DMS79 (cell line): Measurements from ENCODE around the gene LTK.
"Not testable (repeated sequence)": the region's sequence is repeated elsewhere in the genome, so short reads cannot be mapped to it uniquely, and the experiment has no call there.

ENCODE experiments used
- DNase-seq: peaks from one replicate; lab custom pipeline; 2025; lab: John Stamatoyannopoulos, UW

Gene LTK

DNA sequence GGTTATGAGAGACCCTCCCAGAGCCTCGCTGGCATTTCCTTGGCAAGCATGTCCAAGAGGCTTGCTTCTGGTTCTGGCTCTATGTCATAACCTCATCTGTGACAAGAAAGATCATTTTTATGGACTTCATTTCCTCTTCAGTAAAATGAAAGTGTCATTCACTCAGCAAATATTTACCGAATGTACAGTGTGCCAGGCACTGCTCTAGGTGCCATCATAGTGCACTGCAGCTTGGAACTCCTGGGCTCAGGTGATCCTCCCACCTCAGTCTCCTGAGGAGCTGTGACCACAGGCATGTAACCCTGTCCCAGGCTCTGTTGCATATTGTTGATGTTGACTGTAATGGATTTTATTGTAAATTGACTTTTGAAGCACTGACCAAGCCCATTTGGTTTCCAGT, 38.7 kb downstream of the LTK start:
- no peak for DNase-seq

DNA sequence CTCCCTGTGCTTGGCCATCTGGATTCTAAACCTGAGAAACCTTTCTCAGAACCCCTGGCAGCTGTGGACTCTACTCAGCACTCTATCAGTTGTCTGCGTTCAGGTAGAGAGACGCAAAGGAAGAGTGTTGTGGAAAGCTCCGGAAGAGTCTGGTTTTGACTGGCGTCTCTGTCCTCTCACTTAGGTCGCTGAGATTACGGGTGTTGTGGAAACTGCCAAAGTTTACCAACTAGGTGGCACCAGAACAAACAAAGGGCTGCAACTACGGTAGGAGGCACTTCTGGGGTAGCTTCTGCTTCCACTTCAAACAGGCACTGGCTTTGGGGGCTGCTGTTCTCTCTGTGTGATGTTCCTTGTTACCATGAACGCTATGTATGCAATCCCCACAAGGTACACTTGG, 39.2 kb downstream of the LTK start:
- no peak for DNase-seq

DNA sequence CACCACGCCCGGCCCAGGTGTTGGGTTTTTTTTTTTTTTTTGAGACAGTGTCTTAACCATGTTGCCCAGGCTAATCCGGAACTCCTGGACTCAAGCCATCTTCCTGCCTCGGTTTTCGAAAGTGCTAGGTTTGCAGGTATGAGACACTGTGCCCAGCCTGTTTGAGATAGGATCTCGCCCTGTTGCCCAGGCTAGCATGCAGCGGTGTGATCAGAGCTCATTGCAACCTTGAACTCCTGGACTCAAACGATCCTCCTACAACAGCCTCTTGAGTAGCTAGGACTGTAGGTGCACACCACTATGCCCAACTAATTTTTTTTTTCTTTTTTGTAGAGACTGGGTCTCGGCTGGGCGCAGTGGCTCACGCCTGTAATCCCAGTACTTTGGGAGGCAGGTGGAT, 40.2 kb downstream of the LTK start:
- DNase-seq = no peak

DNA sequence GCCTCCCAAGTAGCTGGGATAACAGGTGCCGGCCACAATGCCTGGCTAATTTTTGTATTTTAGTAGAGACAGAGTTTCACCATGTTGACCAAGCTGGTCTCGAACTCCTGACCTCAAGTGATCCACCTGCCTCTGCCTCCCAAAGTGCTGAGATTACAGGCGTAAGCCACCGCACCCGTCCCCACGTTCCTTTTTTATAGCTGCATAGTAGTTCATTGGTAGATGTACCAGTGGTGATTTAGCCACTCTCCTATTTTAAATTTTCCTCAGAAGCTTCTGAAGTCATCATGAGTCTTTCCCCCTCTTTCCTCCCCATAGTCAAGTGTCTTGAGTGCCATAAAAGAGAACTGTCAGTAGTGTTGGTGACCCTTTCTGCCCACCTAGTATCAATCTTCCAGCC, 44.0 kb downstream of the LTK start:
- not testable (repeated sequence) for DNase-seq

DNA sequence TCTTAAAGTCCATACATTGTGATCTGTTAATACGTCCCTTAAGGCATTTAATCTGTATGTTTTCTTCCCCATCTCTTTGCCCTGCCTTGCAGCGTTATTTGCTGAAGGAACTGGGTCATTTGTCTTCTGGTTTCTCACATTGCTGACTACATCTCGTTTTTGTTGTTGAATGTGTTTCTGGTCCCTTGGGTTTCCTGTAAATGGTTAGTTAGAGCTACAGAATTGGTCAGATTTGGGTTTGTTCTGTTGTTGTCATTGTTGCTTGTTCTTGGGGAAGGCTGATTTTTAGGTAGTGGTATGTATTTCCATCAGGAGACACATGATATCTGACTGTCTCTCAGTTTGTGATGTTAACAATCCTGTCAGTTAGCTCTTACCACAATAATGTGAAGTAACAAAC, 46.9 kb downstream of the LTK start:
- DNase-seq = no peak

DNA sequence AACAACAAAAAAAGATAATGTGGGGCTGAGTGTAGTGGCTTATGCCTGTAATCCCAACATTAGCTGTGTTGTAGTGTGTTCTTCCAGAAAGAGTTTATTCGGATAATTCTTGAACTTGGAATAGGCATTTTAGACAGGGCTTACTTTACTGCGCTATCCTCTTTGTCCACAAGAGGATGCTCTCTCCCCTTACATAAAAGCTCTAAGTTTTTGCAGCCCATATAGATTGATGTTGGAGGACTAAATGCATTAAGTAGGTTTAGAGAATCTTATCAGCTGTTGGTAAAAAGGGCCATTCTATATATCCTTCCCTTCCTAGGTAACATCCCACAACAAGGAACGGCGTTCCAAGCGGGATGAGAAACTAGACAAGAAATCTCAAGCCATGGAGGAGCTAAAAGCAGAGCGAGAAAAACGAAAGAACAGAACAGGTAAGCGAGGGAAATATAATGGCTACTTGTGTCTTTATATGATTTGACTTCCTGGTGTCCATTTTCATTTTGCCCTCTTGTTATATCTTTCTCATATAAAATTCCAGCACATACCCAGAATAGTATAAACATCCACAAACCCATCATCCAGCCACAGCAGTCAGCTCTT, 47.7 kb downstream of the LTK start:
- no peak for DNase-seq

DNA sequence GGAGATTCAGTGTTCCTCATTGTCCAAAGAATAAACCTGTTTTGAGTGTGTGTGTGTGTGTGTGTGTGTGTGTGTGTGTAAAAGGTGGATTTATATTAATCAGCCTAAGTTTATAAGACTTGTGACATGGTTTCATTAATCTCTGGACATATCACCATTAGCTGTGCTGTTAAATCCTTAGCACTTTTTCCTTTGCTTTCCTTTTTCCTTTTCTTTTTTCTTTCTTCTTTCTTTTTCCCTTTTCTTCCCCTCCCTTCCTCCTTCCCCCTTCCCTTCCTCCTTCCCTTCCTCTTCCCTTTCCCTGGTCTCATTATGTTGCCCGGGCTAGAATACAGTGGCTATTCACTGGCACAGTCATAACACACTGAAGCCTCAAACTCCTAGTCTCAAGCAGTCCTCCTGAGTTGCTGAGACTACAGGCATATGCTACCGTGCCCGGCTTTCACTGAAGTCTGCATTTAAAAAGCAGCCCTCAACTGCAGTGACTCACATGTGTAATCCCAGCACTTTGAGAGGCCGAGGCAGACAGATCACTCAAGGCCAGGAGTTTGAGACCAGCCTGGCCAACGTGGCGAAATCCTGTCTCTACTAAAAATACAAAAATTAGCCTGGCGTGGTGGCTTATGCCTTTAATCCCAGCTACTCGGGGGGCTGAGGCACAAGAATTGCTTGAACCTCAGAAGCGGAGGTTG, 48.6 kb downstream of the LTK start:
- DNase-seq = no peak

DNA sequence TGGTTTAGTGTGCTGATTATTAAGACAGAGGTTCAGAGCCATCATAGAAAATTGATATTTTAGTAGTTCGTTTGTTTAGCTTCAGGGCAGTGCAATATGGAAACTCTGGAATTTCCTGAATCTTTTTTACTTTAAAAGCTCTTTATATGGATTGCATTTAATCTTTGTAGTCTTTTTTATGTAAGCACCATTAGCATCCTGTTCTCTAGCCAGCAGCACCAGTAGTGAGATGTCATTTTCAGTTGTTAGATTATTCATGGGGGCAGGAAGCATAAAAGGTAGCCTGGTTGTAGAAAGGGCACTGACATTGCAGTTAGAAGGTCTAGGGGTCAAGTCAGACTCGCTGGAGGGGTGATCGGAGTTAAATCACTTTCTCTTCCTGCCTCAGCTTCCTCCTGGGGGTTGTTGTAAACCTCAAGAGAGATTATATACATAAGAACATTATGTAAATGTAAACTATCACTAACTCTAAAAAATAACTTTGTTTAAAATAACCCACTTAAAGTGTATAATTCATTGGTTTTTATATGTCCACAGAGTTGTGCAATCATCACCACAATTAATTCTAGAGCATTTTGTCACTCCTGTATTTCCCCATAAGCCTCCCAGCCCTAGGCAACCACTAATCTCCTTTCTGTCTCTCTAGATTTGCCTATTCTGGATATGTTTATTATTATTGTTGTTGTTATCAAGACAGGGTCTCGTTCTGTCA, 51.4 kb downstream of the LTK start:
- no peak for DNase-seq
